ACC112 (cell line): ENCODE data around the gene RIMBP3C.
"Not testable (repeated sequence)": the region's sequence is repeated elsewhere in the genome, so short reads cannot be mapped to it uniquely, and the experiment has no call there.

ENCODE experiments used
- H2AFZ ChIP-seq: fragments of 200-600 bp; sonication (generic); one replicate; pipeline ENCODE4 v1.6.0; 2017; ENCODE audit warnings: antibody characterized with exemption, low read length; ENCODE audit not compliant: unreplicated experiment
- H3K27ac ChIP-seq: fragments of 200-600 bp; sonication (generic); 2 replicates; pipeline ENCODE4 v1.5.1; 2014; ENCODE audit warnings: low read depth, mild to moderate bottlenecking, antibody characterized with exemption, low read length, moderate library complexity
- H3K27me3 ChIP-seq: fragments of 200-600 bp; sonication (generic); 2 replicates; pipeline ENCODE4 v1.6.1; 2014; ENCODE audit warnings: mild to moderate bottlenecking, antibody characterized with exemption, low read length, moderate library complexity, mixed read lengths; ENCODE audit not compliant: insufficient read depth
- H3K36me3 ChIP-seq: fragments of 200-600 bp; sonication (generic); 2 replicates; pipeline ENCODE4 v1.6.1; 2016; ENCODE audit warnings: mild to moderate bottlenecking, antibody characterized with exemption, low read length, moderate library complexity, mixed read lengths; ENCODE audit not compliant: insufficient read depth
- H3K4me1 ChIP-seq: fragments of 200-600 bp; sonication (generic); one replicate; pipeline ENCODE4 v1.6.1; 2016; ENCODE audit warnings: low read length, mixed read lengths; ENCODE audit not compliant: insufficient read depth, unreplicated experiment, control insufficient read depth
- H3K4me3 ChIP-seq: fragments of 200-600 bp; sonication (generic); 2 replicates; pipeline ENCODE4 v1.5.1; 2014; ENCODE audit warnings: mild to moderate bottlenecking, low read depth, low read length
- H3K79me2 ChIP-seq: fragments of 200-600 bp; sonication (generic); one replicate; pipeline ENCODE4 v1.6.0; 2016; ENCODE audit warnings: low read length; ENCODE audit not compliant: control insufficient read depth, unreplicated experiment, insufficient read depth

The RIMBP3C gene

DNA sequence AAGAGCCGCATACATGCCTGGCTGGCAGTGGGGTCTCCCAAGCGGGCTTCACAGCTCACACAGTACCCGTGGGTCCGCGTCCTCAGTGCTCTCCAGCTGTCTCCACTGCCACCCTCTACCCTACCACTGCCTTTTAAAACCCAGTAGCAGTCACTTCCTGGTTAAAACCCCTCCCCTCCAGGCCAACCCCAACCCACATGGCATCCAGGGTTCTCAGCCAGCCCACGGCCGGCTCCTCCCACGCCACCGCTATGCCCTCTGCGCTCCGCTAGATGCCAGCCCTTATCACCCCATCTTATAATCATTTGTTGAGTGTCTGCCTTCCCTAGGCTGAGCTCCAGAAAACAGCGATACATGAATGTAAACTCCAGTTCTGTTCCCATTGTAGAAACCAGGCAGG is 37.1 kb downstream of the RIMBP3C start:
- not testable (repeated sequence) for H3K79me2 ChIP-seq, H3K4me3 ChIP-seq, H3K4me1 ChIP-seq, H3K36me3 ChIP-seq, H3K27ac ChIP-seq, H3K27me3 ChIP-seq, H2AFZ ChIP-seq

DNA sequence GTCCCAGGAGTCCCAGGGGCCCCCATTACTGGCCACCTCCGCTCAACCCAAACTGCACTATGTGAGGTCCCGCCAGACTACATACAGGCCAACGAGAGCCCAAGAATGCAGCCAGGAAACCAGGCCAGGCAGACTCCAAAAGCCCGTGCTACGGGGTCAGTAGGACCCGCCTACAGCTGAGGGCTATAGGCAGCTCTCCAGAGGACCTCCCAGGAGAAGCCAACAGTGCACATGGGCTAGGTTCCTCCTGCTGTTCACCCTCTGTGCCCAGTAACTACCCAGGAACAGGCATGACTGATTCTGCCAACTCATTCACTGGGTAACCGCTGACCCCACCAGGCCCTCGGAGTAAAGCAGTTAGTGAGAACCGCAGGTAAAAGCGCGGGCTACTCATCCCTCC is 39.2 kb downstream of the RIMBP3C start:
- H2AFZ ChIP-seq, H3K4me3 ChIP-seq, H3K36me3 ChIP-seq, H3K27me3 ChIP-seq, H3K27ac ChIP-seq, H3K79me2 ChIP-seq, H3K4me1 ChIP-seq: not testable (repeated sequence)

DNA sequence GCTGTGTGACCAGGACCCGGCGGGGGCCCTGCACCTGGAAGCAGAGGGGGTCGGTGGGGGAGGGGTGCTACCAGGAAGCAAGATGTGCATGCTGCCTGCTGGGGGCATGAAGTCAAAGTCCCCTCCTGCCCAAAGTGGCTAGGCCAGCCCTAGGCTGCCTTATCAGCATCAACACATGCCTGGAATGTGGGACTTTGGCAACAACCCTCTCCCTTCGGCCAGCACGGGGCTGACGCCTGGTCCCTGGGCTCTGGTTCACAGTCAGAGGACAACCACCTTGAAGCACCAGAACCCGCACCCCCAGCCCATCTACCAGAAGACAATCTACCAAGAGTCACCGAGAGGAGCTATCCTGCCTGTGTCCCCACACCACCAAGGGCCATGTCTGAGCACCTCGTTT is 40.9 kb downstream of the RIMBP3C start:
- not testable (repeated sequence) for H3K4me1 ChIP-seq

GRCh38 chr22:21499623-21500506 is 51.4 kb downstream of the RIMBP3C start:
- not testable (repeated sequence) for H3K27me3 ChIP-seq, H3K4me1 ChIP-seq, H3K36me3 ChIP-seq, H3K27ac ChIP-seq, H3K4me3 ChIP-seq, H3K79me2 ChIP-seq, H2AFZ ChIP-seq

More for the DNA sequence above, 40.9 kb downstream of the RIMBP3C start:
- H3K36me3 ChIP-seq, H3K79me2 ChIP-seq, H3K4me3 ChIP-seq, H3K27me3 ChIP-seq, H3K27ac ChIP-seq, H2AFZ ChIP-seq: not testable (repeated sequence)

GRCh38 chr22:21498489-21498888 is 52.8 kb downstream of the RIMBP3C start:
- H3K36me3 ChIP-seq, H3K4me3 ChIP-seq, H3K4me1 ChIP-seq, H3K79me2 ChIP-seq, H3K27ac ChIP-seq, H3K27me3 ChIP-seq, H2AFZ ChIP-seq: not testable (repeated sequence)

DNA sequence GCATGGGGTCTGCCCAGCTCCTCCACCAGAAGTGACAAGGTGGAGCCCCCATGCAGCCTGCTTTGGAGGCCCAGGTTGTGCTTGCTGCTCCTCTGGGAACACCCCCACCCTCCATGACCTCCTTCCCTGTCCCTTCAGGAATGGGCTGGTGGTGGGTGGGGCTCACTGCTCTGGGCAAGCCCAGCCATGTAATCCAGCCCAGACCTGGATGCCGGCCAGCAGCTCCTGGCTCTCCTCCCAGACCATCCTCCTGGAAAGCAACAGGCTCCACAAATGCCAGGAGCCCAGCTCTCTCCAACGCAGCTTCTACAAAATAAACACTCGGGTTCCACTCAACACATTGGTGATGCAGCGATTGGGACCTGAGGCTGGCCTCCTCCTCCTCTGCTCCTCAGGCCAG is 53.3 kb downstream of the RIMBP3C start:
- not testable (repeated sequence) for H3K36me3 ChIP-seq, H3K4me3 ChIP-seq, H3K27me3 ChIP-seq, H2AFZ ChIP-seq, H3K79me2 ChIP-seq, H3K4me1 ChIP-seq, H3K27ac ChIP-seq
